ENCODE data around the gene CA9.

Gene CA9

GRCh38 chr9:35675732-35676392 lies 2.1 kb downstream of the CA9 start:
- DNase-seq = peak; percentile 13

DNA sequence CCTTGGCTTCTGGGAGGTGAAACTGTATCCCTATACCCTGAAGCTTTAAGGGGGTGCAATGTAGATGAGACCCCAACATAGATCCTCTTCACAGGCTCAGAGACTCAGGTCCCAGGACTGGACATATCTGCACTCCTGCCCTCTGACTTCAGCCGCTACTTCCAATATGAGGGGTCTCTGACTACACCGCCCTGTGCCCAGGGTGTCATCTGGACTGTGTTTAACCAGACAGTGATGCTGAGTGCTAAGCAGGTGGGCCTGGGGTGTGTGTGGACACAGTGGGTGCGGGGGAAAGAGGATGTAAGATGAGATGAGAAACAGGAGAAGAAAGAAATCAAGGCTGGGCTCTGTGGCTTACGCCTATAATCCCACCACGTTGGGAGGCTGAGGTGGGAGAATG lies 5.4 kb downstream of the CA9 start:
- no peak for DNase-seq

- no peak for DNase-seq
These were observed 6.1 kb downstream of the CA9 start for GRCh38 chr9:35679766-35680330.

- DNase-seq = no peak
These were observed 6.8 kb downstream of the CA9 start for GRCh38 chr9:35680331-35681105.

- DNase-seq = no peak
These were observed 7.7 kb downstream of the CA9 start for GRCh38 chr9:35681341-35682002.

DNA sequence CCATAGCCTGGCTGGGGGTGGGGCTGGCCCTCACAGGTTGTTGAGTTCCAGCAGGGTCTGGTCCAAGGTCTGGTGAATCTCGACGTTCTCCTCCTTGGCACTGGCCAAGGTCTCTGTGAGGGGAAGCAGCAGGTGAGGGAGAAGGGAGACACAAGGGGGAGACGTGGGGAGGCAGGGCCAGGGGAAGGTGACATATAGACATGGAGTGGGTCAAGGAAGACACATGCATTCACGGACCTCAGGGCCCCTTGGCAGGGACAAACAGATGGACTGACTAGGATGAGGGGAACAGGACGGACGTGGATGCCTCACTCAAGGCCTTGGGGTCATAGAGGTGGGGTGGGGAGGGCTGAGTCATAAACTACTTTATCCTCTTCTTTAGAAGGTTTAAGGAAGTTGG lies 8.3 kb downstream of the CA9 start:
- DNase-seq = no peak

GRCh38 chr9:35682520-35683315 lies 9.0 kb downstream of the CA9 start:
- DNase-seq = no peak

DNA sequence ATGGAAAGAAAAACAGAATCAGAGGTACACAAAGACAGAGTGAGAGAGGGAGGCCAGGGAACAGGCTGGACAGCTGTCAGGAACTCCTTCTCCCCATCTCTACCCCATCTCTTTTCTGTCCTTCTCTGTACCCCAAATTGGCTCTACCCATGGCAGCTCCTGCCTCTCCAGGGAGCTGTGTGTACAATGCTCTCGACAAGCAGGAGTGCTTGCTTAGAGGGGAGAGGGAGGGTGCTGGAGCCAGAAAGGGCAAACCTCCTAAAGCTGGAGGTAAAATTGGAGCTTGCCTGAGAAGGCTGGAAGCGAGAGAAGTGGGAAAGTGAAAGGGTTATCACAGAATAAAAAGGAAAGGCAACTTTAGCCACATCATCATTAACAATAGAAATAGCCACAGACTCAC lies 9.6 kb downstream of the CA9 start:
- DNase-seq = no peak

GRCh38 chr9:35684921-35685320 lies 11.2 kb downstream of the CA9 start:
- no peak for DNase-seq

DNA sequence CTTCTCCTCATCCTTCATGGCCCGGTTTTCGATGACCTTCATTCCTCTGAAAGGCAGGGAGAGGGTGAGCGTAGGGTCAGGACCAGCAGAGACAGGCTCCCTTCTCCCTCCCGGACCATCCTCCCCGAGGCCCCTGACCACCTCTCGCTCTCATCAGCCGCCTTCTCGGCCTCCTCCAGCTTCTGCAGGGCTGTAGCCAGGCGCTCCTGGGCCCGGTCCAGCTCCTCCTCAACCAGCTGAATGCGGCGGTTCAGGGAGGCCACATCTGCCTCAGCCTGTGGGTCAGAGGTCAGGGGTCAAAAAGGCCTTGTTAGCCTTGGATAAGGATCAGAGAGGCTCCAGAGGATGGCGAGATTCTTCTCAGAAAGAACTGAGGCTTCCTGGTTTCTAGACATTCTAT lies 11.8 kb downstream of the CA9 start:
- DNase-seq = no peak

DNA sequence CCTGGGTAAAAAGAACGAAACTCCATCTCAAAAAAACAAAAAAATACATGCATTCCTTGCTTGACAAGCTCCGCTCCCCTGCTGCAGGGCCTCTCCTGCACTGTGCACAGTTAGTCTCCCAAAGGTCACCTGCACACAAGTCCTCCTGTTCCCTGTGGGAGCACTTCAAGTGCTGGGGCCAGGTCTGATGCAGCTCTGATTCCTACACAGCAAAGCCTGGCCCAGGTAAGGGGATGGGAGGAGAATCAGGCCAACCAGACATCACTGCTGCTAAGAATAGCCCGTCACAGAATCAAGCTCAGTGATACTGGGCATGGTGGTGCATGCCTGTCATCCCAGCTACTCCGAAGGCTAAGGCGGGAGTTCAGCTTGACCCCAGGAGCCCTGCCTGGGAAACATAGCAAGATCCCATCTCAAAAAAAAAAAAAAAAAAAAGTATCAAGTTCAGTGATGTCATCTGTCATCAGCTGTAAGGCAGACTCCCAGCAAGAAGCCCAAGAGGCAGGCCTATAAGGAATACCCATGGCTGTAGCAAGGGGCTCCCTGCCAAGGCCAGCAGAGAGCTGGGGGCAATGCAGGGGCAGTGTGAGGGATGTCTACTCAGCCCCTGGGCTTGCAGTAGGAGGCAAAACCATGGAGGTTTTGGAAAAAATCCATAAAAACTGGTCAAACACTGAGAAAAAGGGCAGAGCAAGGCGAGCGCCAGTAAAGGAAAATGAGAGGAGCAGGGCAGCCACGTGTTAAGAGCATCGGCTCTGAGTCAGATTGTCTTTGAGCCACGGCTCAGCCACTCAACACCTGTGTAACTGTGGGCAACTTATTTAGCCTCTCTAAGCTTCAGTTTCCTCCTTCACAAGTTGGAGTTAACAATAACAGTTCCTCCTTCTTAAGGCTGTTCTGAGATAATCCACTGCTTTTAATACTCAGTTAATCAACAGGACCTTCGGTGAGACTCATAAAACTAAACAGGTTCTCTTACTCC lies 12.8 kb downstream of the CA9 start:
- DNase-seq = no peak

GRCh38 chr9:35687306-35687705 lies 13.6 kb downstream of the CA9 start:
- DNase-seq = no peak

DNA sequence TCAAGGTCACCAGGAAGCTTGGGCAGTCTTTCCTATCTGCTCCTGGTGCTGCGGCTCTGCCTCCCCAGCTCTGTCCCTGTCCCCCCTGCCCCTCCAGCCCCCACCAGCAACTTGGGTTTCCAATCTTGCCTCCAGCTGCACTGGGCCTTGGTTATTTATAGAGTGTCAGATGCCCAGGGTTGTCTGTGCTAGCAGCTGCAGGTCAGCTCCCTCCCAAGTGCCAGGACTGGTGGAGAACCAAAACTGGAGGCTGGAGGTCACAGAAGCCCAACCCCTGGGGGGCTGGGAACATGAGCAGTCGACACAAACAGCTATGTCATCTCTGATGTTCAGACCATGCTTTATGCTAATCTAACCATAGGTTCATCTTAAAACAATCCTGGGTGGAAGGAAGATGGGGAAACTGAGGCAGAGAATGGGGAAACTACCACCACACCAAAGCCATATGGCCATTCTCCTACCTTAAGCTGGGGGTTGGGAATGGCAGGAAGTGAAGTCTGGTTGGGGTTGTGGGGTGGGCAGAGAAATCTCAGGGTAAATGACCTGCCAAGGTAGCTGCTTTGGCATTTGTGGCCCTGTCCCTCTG lies 14.3 kb downstream of the CA9 start:
- no peak for DNase-seq

GRCh38 chr9:35688558-35689541 lies 15.1 kb downstream of the CA9 start:
- peak; percentile 49 for DNase-seq

DNA sequence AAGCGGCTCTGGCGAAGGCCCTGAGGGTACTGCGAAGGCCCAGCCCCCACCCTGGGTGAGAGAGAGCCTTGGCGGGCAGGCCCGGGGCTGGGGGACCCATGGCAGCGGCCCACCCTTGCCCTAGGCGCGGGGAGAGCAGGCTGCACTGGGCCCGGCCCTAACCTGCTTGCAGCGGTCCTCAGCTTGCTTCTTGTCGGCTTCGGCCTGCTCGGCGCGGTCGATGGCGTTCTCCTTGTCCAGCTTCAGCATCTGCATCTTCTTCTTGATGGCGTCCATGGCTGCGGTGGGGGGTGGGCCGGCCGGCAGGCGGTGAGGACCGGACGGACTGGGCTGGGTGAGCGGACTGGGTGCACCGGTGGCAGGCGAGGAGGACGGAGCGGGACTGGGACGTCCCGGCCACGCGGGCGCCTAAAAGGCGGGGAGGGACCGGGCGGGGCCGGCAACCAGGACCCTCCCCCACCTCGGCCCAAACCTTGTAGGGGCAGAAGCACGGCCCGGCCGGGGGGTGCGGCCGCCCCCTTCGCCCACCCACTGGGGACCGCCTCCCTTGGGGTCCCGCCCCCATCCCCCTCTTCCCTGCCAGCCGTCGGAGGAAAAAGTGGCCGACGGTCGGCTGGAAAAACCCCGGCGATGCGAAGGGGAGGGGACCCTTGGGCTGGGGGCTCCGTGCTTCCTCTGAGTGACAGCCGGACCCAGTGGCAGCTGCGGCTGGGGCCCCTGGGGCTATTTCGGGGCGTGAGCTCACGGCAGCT lies 16.0 kb downstream of the CA9 start, which contains the start of gene TPM2:
TPM2 (minus strand) TSS at position 384 of the 752 bp plus-strand sequence; CDS start at position 276, 108 bp downstream.
- no peak for DNase-seq

- DNase-seq = no peak
These were observed 16.5 kb downstream of the CA9 start for GRCh38 chr9:35690294-35690613.

GRCh38 chr9:35690614-35691333 lies 17.0 kb downstream of the CA9 start:
- peak; percentile 28 for DNase-seq

DNA sequence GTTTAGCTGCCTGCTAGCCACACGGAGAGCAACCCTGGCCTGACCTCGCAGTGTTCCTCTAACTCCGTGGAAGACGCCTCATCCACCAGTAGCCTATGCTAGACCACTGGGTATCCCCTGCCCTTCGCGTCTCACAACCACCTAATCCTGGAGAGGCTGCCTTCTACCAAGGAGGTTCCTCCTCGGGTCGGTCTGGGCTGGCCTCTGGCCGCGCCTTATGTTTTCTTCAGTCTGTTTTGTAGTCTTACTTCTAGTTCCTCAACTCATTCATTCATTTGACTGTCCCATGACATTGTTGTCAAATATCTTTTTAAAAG lies 17.6 kb downstream of the CA9 start:
- peak; percentile 28 for DNase-seq
